Transverse colon (tissue), 4 donors: Measurements from ENCODE around the gene EYS.

Source experiments
- EP300 ChIP-seq: sonication (generic); formaldehyde crosslinking; IDR thresholded peaks from one replicate; pipeline ENCODE4 v1.6.1; 2017; ENCODE audit warnings: antibody characterized with exemption, low read depth
- POLR2AphosphoS5 ChIP-seq, 3 donors: sonication (generic); formaldehyde crosslinking; IDR thresholded peaks; one replicate each; pipeline ENCODE4 v1.6.1; 2016; ENCODE audit warnings: antibody characterized with exemption in 3 of 3
- TF ChIP-seq, protein P1 (sequence below), 5 experiments: fragments of 200-600 bp in 3 of 5; fragments of 450-650 bp in 2 of 5; sonication (generic) in 3 of 5; IDR thresholded peaks; 1 replicate in 2 of 5; 2 replicates in 3 of 5; pipeline ENCODE4 v1.5.1; 2016 to 2017; ENCODE audit warnings: antibody characterized with exemption in 5 of 5, inconsistent platforms in 3 of 5, mild to moderate bottlenecking in 2 of 5, moderate library complexity in 1 of 5

DNA sequence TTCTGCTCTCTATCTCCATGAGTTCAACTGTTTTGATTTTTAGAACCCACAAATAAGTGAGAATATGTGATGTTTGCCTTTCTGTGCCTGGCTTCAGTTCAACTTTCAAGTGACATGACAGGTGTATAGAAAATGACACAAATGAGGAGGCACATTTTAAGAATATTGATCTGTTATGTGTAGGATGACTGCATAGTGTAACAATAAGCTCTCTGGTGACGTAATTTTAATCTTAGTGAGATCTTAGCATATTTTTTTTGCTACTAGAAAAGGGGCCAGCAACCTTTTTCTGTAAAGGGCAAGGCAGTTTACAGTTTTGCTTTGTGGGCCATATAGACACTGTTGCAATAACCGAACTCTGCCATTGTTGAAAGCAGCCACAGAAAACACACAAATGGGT, 1941.2 kb downstream of the EYS start:
- TF ChIP-seq, protein P1, sequence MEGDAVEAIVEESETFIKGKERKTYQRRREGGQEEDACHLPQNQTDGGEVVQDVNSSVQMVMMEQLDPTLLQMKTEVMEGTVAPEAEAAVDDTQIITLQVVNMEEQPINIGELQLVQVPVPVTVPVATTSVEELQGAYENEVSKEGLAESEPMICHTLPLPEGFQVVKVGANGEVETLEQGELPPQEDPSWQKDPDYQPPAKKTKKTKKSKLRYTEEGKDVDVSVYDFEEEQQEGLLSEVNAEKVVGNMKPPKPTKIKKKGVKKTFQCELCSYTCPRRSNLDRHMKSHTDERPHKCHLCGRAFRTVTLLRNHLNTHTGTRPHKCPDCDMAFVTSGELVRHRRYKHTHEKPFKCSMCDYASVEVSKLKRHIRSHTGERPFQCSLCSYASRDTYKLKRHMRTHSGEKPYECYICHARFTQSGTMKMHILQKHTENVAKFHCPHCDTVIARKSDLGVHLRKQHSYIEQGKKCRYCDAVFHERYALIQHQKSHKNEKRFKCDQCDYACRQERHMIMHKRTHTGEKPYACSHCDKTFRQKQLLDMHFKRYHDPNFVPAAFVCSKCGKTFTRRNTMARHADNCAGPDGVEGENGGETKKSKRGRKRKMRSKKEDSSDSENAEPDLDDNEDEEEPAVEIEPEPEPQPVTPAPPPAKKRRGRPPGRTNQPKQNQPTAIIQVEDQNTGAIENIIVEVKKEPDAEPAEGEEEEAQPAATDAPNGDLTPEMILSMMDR (IDR thresholded peaks at IDR 0.05): no peak
- no peak for TF ChIP-seq EP300
- TF ChIP-seq POLR2AphosphoS5 (IDR thresholded peaks at IDR 0.05): no peak
